Measurements from ENCODE around the gene AFMID.

AFMID gene

GRCh38 chr17:78182504-78182903 is 4.7 kb upstream of the AFMID start:
- no peak for DNase-seq (ENCODE audit: low spot score)
- Mint-ChIP-seq H3K36me3 (ENCODE audit: low read depth) (peaks cover 25% of the 10 kb centered on the region), H3K4me3 (no peak overlapping the region), H3K9me3 (no peaks in the 10 kb centered on the region), H3K27me3 (ENCODE audit: low read depth) (no peaks in the 10 kb centered on the region), H3K4me1 (ENCODE audit: low read depth) (peaks cover 28% of the 10 kb centered on the region), H3K27ac (no peak overlapping the region)

GRCh38 chr17:78183916-78184315 is 3.2 kb upstream of the AFMID start:
- Mint-ChIP-seq H3K36me3 (ENCODE audit: low read depth) (peaks cover 25% of the 10 kb centered on the region), H3K9me3 (no peaks in the 10 kb centered on the region), H3K27ac (no peak overlapping the region), H3K4me1 (ENCODE audit: low read depth) (peaks cover 31% of the 10 kb centered on the region), H3K27me3 (ENCODE audit: low read depth) (no peaks in the 10 kb centered on the region), H3K4me3 (no peak overlapping the region)
- no peak for DNase-seq (ENCODE audit: low spot score)

DNA sequence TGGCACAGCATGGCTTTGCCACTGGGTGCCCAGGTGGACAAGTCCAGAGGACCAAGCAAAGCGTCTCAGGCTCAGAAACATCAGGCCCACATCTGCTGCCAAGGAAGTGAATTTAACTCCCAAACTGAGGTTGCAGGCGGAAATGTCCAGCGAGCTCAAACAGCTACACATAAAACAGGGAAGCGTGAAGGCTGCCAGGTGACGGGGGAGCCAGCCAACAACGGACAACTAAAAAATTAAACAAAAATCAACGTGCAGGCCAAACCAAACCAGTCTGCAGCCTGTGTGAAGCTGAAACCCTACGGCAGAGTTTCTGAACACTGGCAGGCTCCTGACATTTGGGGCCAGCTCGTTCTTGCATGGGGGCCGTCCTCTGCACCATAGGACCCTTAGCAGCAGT is 2.8 kb upstream of the AFMID start:
- no peak overlapping the region for H3K27ac Mint-ChIP-seq
- no peak for DNase-seq (ENCODE audit: low spot score)
- H3K27me3 Mint-ChIP-seq (ENCODE audit: low read depth), result no peaks in the 10 kb centered on the region
- H3K36me3 Mint-ChIP-seq (ENCODE audit: low read depth), result peaks cover 23% of the 10 kb centered on the region
- peaks cover 31% of the 10 kb centered on the region for H3K4me1 Mint-ChIP-seq (ENCODE audit: low read depth)
- H3K9me3 Mint-ChIP-seq, result no peaks in the 10 kb centered on the region
- H3K4me3 Mint-ChIP-seq, result no peak overlapping the region

DNA sequence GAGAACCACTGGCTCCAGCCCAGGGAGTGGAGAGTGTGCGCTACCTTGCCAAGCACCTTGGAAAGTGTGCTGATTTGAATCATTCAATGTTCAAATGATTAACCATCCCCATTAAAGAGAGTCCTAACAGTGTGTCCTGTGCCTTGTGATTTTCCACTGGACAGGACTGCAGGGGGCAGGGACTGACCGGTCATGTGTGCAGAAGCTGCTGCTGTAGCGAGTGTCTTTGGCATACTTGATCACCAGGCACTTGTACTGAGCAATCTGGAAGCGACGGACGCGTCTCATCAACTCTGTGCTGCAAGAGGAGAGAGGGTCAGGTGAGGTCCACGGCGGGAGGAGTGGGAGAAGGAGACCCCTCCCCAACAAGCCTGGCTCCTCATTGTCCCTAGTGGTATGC is 2.3 kb upstream of the AFMID start:
- H3K27ac Mint-ChIP-seq, result peak overlapping the region; percentile 32

GRCh38 chr17:78185981-78186691 is 1.0 kb upstream of the AFMID start:
- peak overlapping the region; percentile 83 for H3K27ac Mint-ChIP-seq
- H3K36me3 Mint-ChIP-seq (ENCODE audit: low read depth), result peaks cover 13% of the 10 kb centered on the region
- H3K4me3 Mint-ChIP-seq, result peak overlapping the region; percentile 88
- no peak for DNase-seq (ENCODE audit: low spot score)
- H3K4me1 Mint-ChIP-seq (ENCODE audit: low read depth), result peaks cover 28% of the 10 kb centered on the region
- no peaks in the 10 kb centered on the region for H3K9me3 Mint-ChIP-seq
- H3K27me3 Mint-ChIP-seq (ENCODE audit: low read depth), result no peaks in the 10 kb centered on the region

More for the DNA sequence above, 2.3 kb upstream of the AFMID start:
- no peak for DNase-seq (ENCODE audit: low spot score)
- Mint-ChIP-seq H3K36me3 (ENCODE audit: low read depth) (peaks cover 20% of the 10 kb centered on the region), H3K27me3 (ENCODE audit: low read depth) (no peaks in the 10 kb centered on the region), H3K4me3 (peak overlapping the region; percentile 38), H3K9me3 (no peaks in the 10 kb centered on the region), H3K4me1 (ENCODE audit: low read depth) (peaks cover 31% of the 10 kb centered on the region)

GRCh38 chr17:78196716-78197115 is 9.6 kb downstream of the AFMID start:
- peaks cover 6% of the 10 kb centered on the region for H3K36me3 Mint-ChIP-seq (ENCODE audit: low read depth)
- no peaks in the 10 kb centered on the region for H3K9me3 Mint-ChIP-seq
- peaks cover 4% of the 10 kb centered on the region for H3K4me1 Mint-ChIP-seq (ENCODE audit: low read depth)
- no peak for DNase-seq (ENCODE audit: low spot score)
- no peak overlapping the region for H3K27ac Mint-ChIP-seq
- no peaks in the 10 kb centered on the region for H3K27me3 Mint-ChIP-seq (ENCODE audit: low read depth)
- no peak overlapping the region for H3K4me3 Mint-ChIP-seq

- Mint-ChIP-seq H3K27me3 (ENCODE audit: low read depth) (no peaks in the 10 kb centered on the region), H3K4me1 (ENCODE audit: low read depth) (peaks cover 4% of the 10 kb centered on the region), H3K4me3 (no peak overlapping the region), H3K36me3 (ENCODE audit: low read depth) (peaks cover 6% of the 10 kb centered on the region), H3K9me3 (no peaks in the 10 kb centered on the region), H3K27ac (no peak overlapping the region)
- DNase-seq (ENCODE audit: low spot score), result no peak
Observed at GRCh38 chr17:78197147-78197832, 10.1 kb downstream of the AFMID start.

GRCh38 chr17:78200451-78200850 is 13.3 kb downstream of the AFMID start:
- Mint-ChIP-seq H3K4me3 (no peak overlapping the region), H3K36me3 (ENCODE audit: low read depth) (no peaks in the 10 kb centered on the region), H3K9me3 (no peaks in the 10 kb centered on the region), H3K4me1 (ENCODE audit: low read depth) (peaks cover 4% of the 10 kb centered on the region), H3K27me3 (ENCODE audit: low read depth) (no peaks in the 10 kb centered on the region), H3K27ac (no peak overlapping the region)
- no peak for DNase-seq (ENCODE audit: low spot score)

- H3K27ac Mint-ChIP-seq, result no peak overlapping the region
- DNase-seq (ENCODE audit: low spot score), result no peak
- H3K27me3 Mint-ChIP-seq (ENCODE audit: low read depth), result no peaks in the 10 kb centered on the region
- peaks cover 5% of the 10 kb centered on the region for H3K36me3 Mint-ChIP-seq (ENCODE audit: low read depth)
- H3K4me3 Mint-ChIP-seq, result no peak overlapping the region
- peaks cover 4% of the 10 kb centered on the region for H3K4me1 Mint-ChIP-seq (ENCODE audit: low read depth)
- no peaks in the 10 kb centered on the region for H3K9me3 Mint-ChIP-seq
Observed at GRCh38 chr17:78202666-78203065, 15.5 kb downstream of the AFMID start.

DNA sequence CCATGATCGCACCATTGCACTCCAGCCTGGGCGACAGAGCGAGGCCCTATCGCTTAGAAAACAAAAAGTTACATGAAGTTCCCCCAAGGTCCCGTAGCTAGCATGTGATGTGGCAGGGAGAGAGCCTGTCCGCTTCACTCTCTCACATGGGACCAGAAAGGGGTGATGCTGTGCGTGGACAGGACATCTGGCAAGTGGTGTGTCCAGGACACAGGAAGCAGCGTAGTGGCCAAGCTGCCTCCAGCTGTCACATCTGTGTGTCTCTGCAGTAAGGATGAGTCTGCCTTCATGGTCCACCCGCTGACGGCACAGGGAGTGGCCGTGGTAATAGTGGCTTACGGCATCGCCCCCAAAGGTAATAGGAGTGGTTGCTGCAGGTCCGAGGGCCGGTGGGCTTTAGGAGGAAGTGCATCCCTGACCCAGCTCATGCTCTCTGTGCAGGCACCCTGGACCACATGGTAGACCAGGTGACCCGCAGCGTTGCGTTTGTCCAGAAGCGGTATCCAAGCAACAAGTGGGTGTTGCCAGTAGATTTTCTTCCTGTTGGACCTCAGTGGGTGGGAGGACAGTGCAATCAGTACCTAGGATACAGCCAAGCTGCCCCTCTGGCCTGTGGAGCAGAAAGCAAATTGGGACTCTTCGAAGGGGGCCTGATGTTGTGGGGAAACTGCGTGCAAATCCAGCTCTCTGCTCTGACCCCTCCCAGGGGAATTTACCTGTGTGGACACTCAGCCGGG is 17.4 kb downstream of the AFMID start:
- H3K9me3 Mint-ChIP-seq, result no peaks in the 10 kb centered on the region
- no peaks in the 10 kb centered on the region for H3K27me3 Mint-ChIP-seq (ENCODE audit: low read depth)
- peaks cover 5% of the 10 kb centered on the region for H3K36me3 Mint-ChIP-seq (ENCODE audit: low read depth)
- H3K27ac Mint-ChIP-seq, result no peak overlapping the region
- H3K4me3 Mint-ChIP-seq, result no peak overlapping the region
- H3K4me1 Mint-ChIP-seq (ENCODE audit: low read depth), result no peaks in the 10 kb centered on the region
- DNase-seq (ENCODE audit: low spot score), result no peak

DNA sequence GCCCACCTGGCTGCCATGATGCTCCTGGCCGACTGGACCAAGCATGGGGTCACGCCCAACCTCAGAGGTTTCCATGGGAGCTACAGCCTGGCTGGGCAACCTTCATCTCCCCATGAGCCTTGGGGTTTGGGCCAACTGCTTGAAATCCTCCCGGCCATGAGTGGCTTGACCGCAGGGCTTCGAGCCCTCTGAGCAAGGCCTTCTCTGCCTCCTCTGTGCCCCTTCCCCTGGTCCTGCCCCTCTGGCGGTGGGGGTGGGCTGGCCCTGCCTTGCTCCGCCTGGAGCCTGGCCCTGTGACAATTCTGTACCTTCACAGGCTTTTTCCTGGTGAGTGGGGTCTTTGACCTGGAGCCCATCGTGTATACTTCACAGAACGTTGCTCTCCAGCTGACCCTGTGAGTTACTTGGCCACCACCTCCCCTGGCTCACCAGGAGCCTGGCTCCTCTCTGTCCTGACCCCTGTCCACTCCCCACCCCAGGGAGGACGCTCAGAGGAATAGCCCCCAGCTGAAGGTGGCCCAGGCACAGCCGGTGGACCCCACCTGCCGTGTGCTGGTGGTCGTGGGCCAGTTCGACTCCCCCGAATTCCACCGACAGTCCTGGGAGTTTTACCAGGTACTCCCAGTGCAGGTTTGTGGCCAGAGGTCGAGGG is 18.1 kb downstream of the AFMID start:
- DNase-seq (ENCODE audit: low spot score), result no peak
- Mint-ChIP-seq H3K4me1 (ENCODE audit: low read depth) (no peaks in the 10 kb centered on the region), H3K4me3 (no peak overlapping the region), H3K9me3 (no peaks in the 10 kb centered on the region), H3K36me3 (ENCODE audit: low read depth) (peaks cover 5% of the 10 kb centered on the region), H3K27me3 (ENCODE audit: low read depth) (no peaks in the 10 kb centered on the region), H3K27ac (no peak overlapping the region)

DNA sequence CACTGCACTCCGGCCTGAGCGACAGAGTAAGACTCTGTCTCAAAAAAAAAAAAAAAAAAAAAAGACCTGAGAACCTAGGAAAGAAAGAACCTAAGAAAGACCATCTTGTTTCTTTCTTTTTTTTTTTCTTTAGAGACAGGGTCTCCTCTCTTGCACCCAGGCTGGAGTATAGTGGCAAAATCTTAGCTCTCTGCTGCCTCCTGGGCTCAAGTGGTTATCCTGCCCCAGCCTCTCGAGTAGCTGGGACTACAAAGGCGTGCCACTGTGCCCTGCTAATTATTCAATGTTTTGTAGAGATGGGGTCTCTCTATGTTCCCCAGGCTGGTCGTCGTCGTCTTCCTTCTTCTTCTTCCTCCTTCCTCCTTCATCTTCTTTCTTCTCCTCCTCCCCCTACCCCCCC is 19.1 kb downstream of the AFMID start:
- no peaks in the 10 kb centered on the region for H3K27me3 Mint-ChIP-seq (ENCODE audit: low read depth)
- H3K4me3 Mint-ChIP-seq, result no peak overlapping the region
- no peaks in the 10 kb centered on the region for H3K9me3 Mint-ChIP-seq
- no peak for DNase-seq (ENCODE audit: low spot score)
- no peak overlapping the region for H3K27ac Mint-ChIP-seq
- H3K4me1 Mint-ChIP-seq (ENCODE audit: low read depth), result no peaks in the 10 kb centered on the region
- H3K36me3 Mint-ChIP-seq (ENCODE audit: low read depth), result peaks cover 5% of the 10 kb centered on the region

DNA sequence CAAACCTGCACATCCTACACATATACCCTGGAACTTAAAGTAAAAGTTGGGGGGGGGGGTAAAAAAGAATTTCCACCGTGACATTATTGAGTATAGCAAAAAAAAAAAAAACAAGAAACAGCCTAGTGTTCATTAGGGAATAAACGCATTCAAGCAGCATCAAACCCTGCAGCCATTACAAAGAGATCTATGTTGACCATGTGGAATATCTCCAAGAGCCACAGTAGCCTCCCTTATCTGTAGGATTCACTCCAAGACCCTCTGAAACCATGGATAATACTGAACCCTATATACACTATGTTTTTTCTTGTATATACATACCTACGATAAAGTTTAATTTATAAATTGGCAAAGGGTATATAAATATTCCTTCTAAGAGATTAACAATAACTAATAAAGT is 21.3 kb downstream of the AFMID start:
- H3K27me3 Mint-ChIP-seq (ENCODE audit: low read depth), result no peaks in the 10 kb centered on the region
- no peaks in the 10 kb centered on the region for H3K4me1 Mint-ChIP-seq (ENCODE audit: low read depth)
- no peak overlapping the region for H3K27ac Mint-ChIP-seq
- no peaks in the 10 kb centered on the region for H3K9me3 Mint-ChIP-seq
- H3K36me3 Mint-ChIP-seq (ENCODE audit: low read depth), result peaks cover 5% of the 10 kb centered on the region
- no peak for DNase-seq (ENCODE audit: low spot score)
- no peak overlapping the region for H3K4me3 Mint-ChIP-seq

DNA sequence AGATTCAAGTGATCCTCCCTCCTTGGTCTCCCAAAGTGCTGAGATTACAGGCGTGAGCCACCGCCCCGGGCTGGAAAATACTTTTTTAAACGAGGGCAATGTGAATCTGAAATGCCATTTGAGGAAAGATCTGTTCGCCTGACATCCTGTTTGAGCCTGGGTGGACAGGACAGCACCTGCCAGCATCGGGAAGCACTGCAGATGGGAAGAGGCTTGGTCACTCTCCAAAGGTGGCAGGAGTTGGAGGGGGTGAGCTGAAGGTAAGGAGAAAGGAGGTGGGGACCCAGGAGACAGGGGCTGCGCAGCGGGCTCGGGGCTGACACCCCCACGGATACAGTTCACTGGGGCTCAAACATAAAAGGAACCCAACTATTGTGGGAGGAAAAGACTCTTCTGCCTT is 22.9 kb downstream of the AFMID start:
- DNase-seq (ENCODE audit: low spot score), result no peak
- H3K4me1 Mint-ChIP-seq (ENCODE audit: low read depth), result peaks cover 3% of the 10 kb centered on the region
- H3K4me3 Mint-ChIP-seq, result no peak overlapping the region
- no peak overlapping the region for H3K27ac Mint-ChIP-seq
- peaks cover 11% of the 10 kb centered on the region for H3K36me3 Mint-ChIP-seq (ENCODE audit: low read depth)
- no peaks in the 10 kb centered on the region for H3K9me3 Mint-ChIP-seq
- H3K27me3 Mint-ChIP-seq (ENCODE audit: low read depth), result no peaks in the 10 kb centered on the region

Data from T-helper 2 cell treated with Interferon-gamma antibody and Interleukin-4, amounts not matched to agents 5 μg/mL and 100 μg/mL, for 36 hours (primary cell).